Measurements from ENCODE around the gene CDK14.

Gene CDK14

GRCh38 chr7:91062713-91063112 lies 466.6 kb downstream of the CDK14 start:
- Histone ChIP-seq H3K9me3 (ENCODE audit: control insufficient read depth, low read length) (no peaks in the 10 kb centered on the region), H3K4me3 (ENCODE audit: insufficient read depth, low read depth, low read length) (no peak overlapping the region)
- 94 to 96% methylated on average over 2 of the region's 2 CpGs for WGBS, 2 experiments

GRCh38 chr7:91064052-91064451 lies 467.9 kb downstream of the CDK14 start:
- 79 to 92% methylated on average over 2 of the region's 2 CpGs for WGBS, 2 experiments

More at GRCh38 chr7:91062713-91063112, 466.6 kb downstream of the CDK14 start:
- Histone ChIP-seq H3K27me3 (ENCODE audit: control insufficient read depth, insufficient read depth, low read length, poor library complexity, severe bottlenecking) (no peaks in the 10 kb centered on the region), H3K4me1 (ENCODE audit: control insufficient read depth, insufficient read depth, low read length) (no peaks in the 10 kb centered on the region), H3K36me3 (ENCODE audit: control insufficient read depth, insufficient read depth, low read length) (no peaks in the 10 kb centered on the region), H3K27ac (ENCODE audit: insufficient read depth, low read depth, low read length, poor library complexity, severe bottlenecking) (no peak overlapping the region)

GRCh38 chr7:91064938-91065337 lies 468.8 kb downstream of the CDK14 start:
- 88 to 90% methylated on average over 1 of the region's 2 CpGs for whole genome bisulfite sequencing, 2 experiments
- no peaks in the 10 kb centered on the region for H3K4me1 ChIP-seq (ENCODE audit: control insufficient read depth, insufficient read depth, low read length)
- no peak overlapping the region for H3K4me3 ChIP-seq (ENCODE audit: insufficient read depth, low read depth, low read length)
- H3K27ac ChIP-seq (ENCODE audit: insufficient read depth, low read depth, low read length, poor library complexity, severe bottlenecking), result no peak overlapping the region
- H3K36me3 ChIP-seq (ENCODE audit: control insufficient read depth, insufficient read depth, low read length), result no peaks in the 10 kb centered on the region
- H3K27me3 ChIP-seq (ENCODE audit: control insufficient read depth, insufficient read depth, low read length, poor library complexity, severe bottlenecking), result no peaks in the 10 kb centered on the region
- no peaks in the 10 kb centered on the region for H3K9me3 ChIP-seq (ENCODE audit: control insufficient read depth, low read length)

More at GRCh38 chr7:91064052-91064451, 467.9 kb downstream of the CDK14 start:
- Histone ChIP-seq H3K4me1 (ENCODE audit: control insufficient read depth, insufficient read depth, low read length) (no peaks in the 10 kb centered on the region), H3K9me3 (ENCODE audit: control insufficient read depth, low read length) (no peaks in the 10 kb centered on the region), H3K27me3 (ENCODE audit: control insufficient read depth, insufficient read depth, low read length, poor library complexity, severe bottlenecking) (no peaks in the 10 kb centered on the region), H3K27ac (ENCODE audit: insufficient read depth, low read depth, low read length, poor library complexity, severe bottlenecking) (no peak overlapping the region), H3K36me3 (ENCODE audit: control insufficient read depth, insufficient read depth, low read length) (no peaks in the 10 kb centered on the region), H3K4me3 (ENCODE audit: insufficient read depth, low read depth, low read length) (no peak overlapping the region)

- Histone ChIP-seq H3K36me3 (ENCODE audit: control insufficient read depth, insufficient read depth, low read length) (no peaks in the 10 kb centered on the region), H3K4me3 (ENCODE audit: insufficient read depth, low read depth, low read length) (no peak overlapping the region), H3K27me3 (ENCODE audit: control insufficient read depth, insufficient read depth, low read length, poor library complexity, severe bottlenecking) (no peaks in the 10 kb centered on the region), H3K4me1 (ENCODE audit: control insufficient read depth, insufficient read depth, low read length) (no peaks in the 10 kb centered on the region), H3K9me3 (ENCODE audit: control insufficient read depth, low read length) (no peaks in the 10 kb centered on the region), H3K27ac (ENCODE audit: insufficient read depth, low read depth, low read length, poor library complexity, severe bottlenecking) (no peak overlapping the region)
- WGBS, 2 experiments, result 40 to 49% methylated on average over 4 of the region's 4 CpGs
Measured at GRCh38 chr7:91066627-91067026, 470.5 kb downstream of the CDK14 start.

GRCh38 chr7:91067242-91067641 lies 471.1 kb downstream of the CDK14 start:
- no peaks in the 10 kb centered on the region for H3K27me3 ChIP-seq (ENCODE audit: control insufficient read depth, insufficient read depth, low read length, poor library complexity, severe bottlenecking)
- no peak overlapping the region for H3K4me3 ChIP-seq (ENCODE audit: insufficient read depth, low read depth, low read length)
- no peak overlapping the region for H3K27ac ChIP-seq (ENCODE audit: insufficient read depth, low read depth, low read length, poor library complexity, severe bottlenecking)
- H3K4me1 ChIP-seq (ENCODE audit: control insufficient read depth, insufficient read depth, low read length), result no peaks in the 10 kb centered on the region
- H3K9me3 ChIP-seq (ENCODE audit: control insufficient read depth, low read length), result no peaks in the 10 kb centered on the region
- H3K36me3 ChIP-seq (ENCODE audit: control insufficient read depth, insufficient read depth, low read length), result no peaks in the 10 kb centered on the region
- WGBS, 2 experiments, result 93 to 95% methylated on average over 2 to 3 of the region's 3 CpGs

- Histone ChIP-seq H3K27me3 (ENCODE audit: control insufficient read depth, insufficient read depth, low read length, poor library complexity, severe bottlenecking) (no peaks in the 10 kb centered on the region), H3K9me3 (ENCODE audit: control insufficient read depth, low read length) (no peaks in the 10 kb centered on the region), H3K27ac (ENCODE audit: insufficient read depth, low read depth, low read length, poor library complexity, severe bottlenecking) (no peak overlapping the region), H3K36me3 (ENCODE audit: control insufficient read depth, insufficient read depth, low read length) (no peaks in the 10 kb centered on the region), H3K4me1 (ENCODE audit: control insufficient read depth, insufficient read depth, low read length) (no peaks in the 10 kb centered on the region), H3K4me3 (ENCODE audit: insufficient read depth, low read depth, low read length) (no peak overlapping the region)
- WGBS, 2 experiments, result 93 to 94% methylated on average over 4 to 5 of the region's 5 CpGs
Measured at GRCh38 chr7:91068136-91068795, 472.1 kb downstream of the CDK14 start.

- Histone ChIP-seq H3K36me3 (ENCODE audit: control insufficient read depth, insufficient read depth, low read length) (no peaks in the 10 kb centered on the region), H3K27ac (ENCODE audit: insufficient read depth, low read depth, low read length, poor library complexity, severe bottlenecking) (no peak overlapping the region), H3K9me3 (ENCODE audit: control insufficient read depth, low read length) (no peaks in the 10 kb centered on the region), H3K27me3 (ENCODE audit: control insufficient read depth, insufficient read depth, low read length, poor library complexity, severe bottlenecking) (no peaks in the 10 kb centered on the region), H3K4me1 (ENCODE audit: control insufficient read depth, insufficient read depth, low read length) (no peaks in the 10 kb centered on the region), H3K4me3 (ENCODE audit: insufficient read depth, low read depth, low read length) (no peak overlapping the region)
- 88 to 96% methylated on average over 4 of the region's 4 CpGs for WGBS, 2 experiments
Measured at GRCh38 chr7:91069146-91069545, 473.0 kb downstream of the CDK14 start.

- WGBS, 2 experiments, result 83 to 89% methylated on average over 2 to 3 of the region's 3 CpGs
- no peaks in the 10 kb centered on the region for H3K4me1 ChIP-seq (ENCODE audit: control insufficient read depth, insufficient read depth, low read length)
- no peak overlapping the region for H3K27ac ChIP-seq (ENCODE audit: insufficient read depth, low read depth, low read length, poor library complexity, severe bottlenecking)
- H3K27me3 ChIP-seq (ENCODE audit: control insufficient read depth, insufficient read depth, low read length, poor library complexity, severe bottlenecking), result no peaks in the 10 kb centered on the region
- no peaks in the 10 kb centered on the region for H3K36me3 ChIP-seq (ENCODE audit: control insufficient read depth, insufficient read depth, low read length)
- H3K4me3 ChIP-seq (ENCODE audit: insufficient read depth, low read depth, low read length), result no peak overlapping the region
- H3K9me3 ChIP-seq (ENCODE audit: control insufficient read depth, low read length), result no peaks in the 10 kb centered on the region
Measured at GRCh38 chr7:91079487-91079886, 483.4 kb downstream of the CDK14 start.

GRCh38 chr7:91080351-91080750 lies 484.2 kb downstream of the CDK14 start:
- Histone ChIP-seq H3K9me3 (ENCODE audit: control insufficient read depth, low read length) (no peaks in the 10 kb centered on the region), H3K36me3 (ENCODE audit: control insufficient read depth, insufficient read depth, low read length) (no peaks in the 10 kb centered on the region), H3K27ac (ENCODE audit: insufficient read depth, low read depth, low read length, poor library complexity, severe bottlenecking) (no peak overlapping the region), H3K4me3 (ENCODE audit: insufficient read depth, low read depth, low read length) (no peak overlapping the region), H3K4me1 (ENCODE audit: control insufficient read depth, insufficient read depth, low read length) (no peaks in the 10 kb centered on the region), H3K27me3 (ENCODE audit: control insufficient read depth, insufficient read depth, low read length, poor library complexity, severe bottlenecking) (no peaks in the 10 kb centered on the region)
- 91 to 95% methylated on average over 3 of the region's 3 CpGs for WGBS, 2 experiments

- 83 to 86% methylated on average over 3 of the region's 3 CpGs for WGBS, 2 experiments
- Histone ChIP-seq H3K9me3 (ENCODE audit: control insufficient read depth, low read length) (no peaks in the 10 kb centered on the region), H3K27ac (ENCODE audit: insufficient read depth, low read depth, low read length, poor library complexity, severe bottlenecking) (no peak overlapping the region), H3K36me3 (ENCODE audit: control insufficient read depth, insufficient read depth, low read length) (no peaks in the 10 kb centered on the region), H3K4me3 (ENCODE audit: insufficient read depth, low read depth, low read length) (no peak overlapping the region), H3K27me3 (ENCODE audit: control insufficient read depth, insufficient read depth, low read length, poor library complexity, severe bottlenecking) (no peaks in the 10 kb centered on the region), H3K4me1 (ENCODE audit: control insufficient read depth, insufficient read depth, low read length) (peaks cover 6% of the 10 kb centered on the region)
Measured at GRCh38 chr7:91082038-91082437, 485.9 kb downstream of the CDK14 start.
